K562 (cell line): ENCODE results near the gene PUS7L. TPM values are rescaled to one million over a fixed set of nuclear protein-coding genes. Genes with fewer than 3 reads are reported as not detected.

Experiments
- ATAC-seq: fragments of 200-7000 bp; cut with Tn5 transposase; 3 replicates; pipeline ENCODE4 v1.9.1; 2020; ENCODE audit warnings: moderate library complexity
- BruUV-seq: library from RNA; stranded (reverse); fragments of 400-500 nt; replicated peaks from 2 replicates; lab custom pipeline; 2021; lab: Mats Ljungman, UMichigan
- CTCF ChIA-PET: fragments of 300-600 bp; formaldehyde crosslinking; extraction: SDS; loops from one replicate; lab custom pipeline; 2021; ENCODE audit warnings: low intra/inter-chr PET ratio; lab: Yijun Ruan, JAX
- POLR2A ChIA-PET: fragments of 300-600, 350-650 bp; sonication (Branson Sonifier 250); formaldehyde crosslinking; extraction: SDS; loops from one replicate; lab custom pipeline; 2021; ENCODE audit warnings: antibody characterized with exemption, inconsistent platforms; lab: Yijun Ruan, JAX
- DNase-seq, 4 experiments: peaks; one replicate each; pipeline versions ENCODE4 v3.0.0 to v3.0.0-alpha.2; 2011 to 2018; ENCODE audit warnings: low spot score in 3 of 4, mixed read lengths in 3 of 4; ENCODE audit errors: extremely low read depth in 1 of 4
- FAIRE-seq: peaks from 2 replicates; lab custom pipeline; 2011; peaks lifted over from hg19 to GRCh38; lab: Jason Lieb, UNC
- H2AFZ ChIP-seq: 2 replicates; pipeline ENCODE4 v1.6.0; 2011; ENCODE audit warnings: low read depth, low read length, control low read depth, inconsistent platforms
- H3K27ac ChIP-seq: fragments of 200-600 bp; 3 replicates; pipeline ENCODE4 v1.8.0; 2011; ENCODE audit warnings: low read depth, mild to moderate bottlenecking, control low read depth, inconsistent platforms, low read length, moderate library complexity, mixed read lengths; ENCODE audit errors: extremely low read depth
- H3K27me3 ChIP-seq, 2 experiments: fragments of 300-600 bp in 1 of 2; 2 replicates in 1 of 2; 3 replicates in 1 of 2; pipeline versions ENCODE4 v1.6.0 to v1.8.0; 2011; ENCODE audit warnings: inconsistent platforms in 2 of 2, low read length in 2 of 2, mild to moderate bottlenecking in 1 of 2, mixed read lengths in 1 of 2, moderate library complexity in 1 of 2; ENCODE audit not compliant: control insufficient read depth in 2 of 2, insufficient read depth in 2 of 2
- H3K36me3 ChIP-seq: fragments of 300-600 bp; 3 replicates; pipeline ENCODE4 v1.8.0; 2011; ENCODE audit warnings: mild to moderate bottlenecking, low read length, inconsistent platforms; ENCODE audit not compliant: control insufficient read depth, insufficient read depth
- H3K4me1 ChIP-seq, 2 experiments: fragments of 200-600 bp in 1 of 2; replicated peaks in 1 of 2; 2 replicates in 1 of 2; 3 replicates in 1 of 2; pipeline versions ENCODE4 v1.5.1 to v1.8.0; 2011; ENCODE audit warnings: inconsistent platforms in 2 of 2, low read length in 2 of 2, mild to moderate bottlenecking in 1 of 2, mixed read lengths in 1 of 2, moderate library complexity in 1 of 2; ENCODE audit not compliant: control insufficient read depth in 2 of 2, insufficient read depth in 2 of 2
- H3K4me2 ChIP-seq: 2 replicates; pipeline ENCODE4 v1.6.1; 2011; ENCODE audit warnings: low read length, control low read depth, inconsistent platforms, mixed read lengths; ENCODE audit not compliant: insufficient read depth
- H3K4me3 ChIP-seq: fragments of 200-600 bp; sonication (generic), shearing (Covaris generic); 2 replicates; pipeline ENCODE4 v1.5.1; 2016; ENCODE audit warnings: control low read depth, inconsistent platforms
- H3K79me2 ChIP-seq: fragments of 200-600 bp; 3 replicates; pipeline ENCODE4 v1.8.0; 2011; ENCODE audit warnings: low read length, inconsistent platforms; ENCODE audit not compliant: control insufficient read depth, insufficient read depth
- H3K9ac ChIP-seq, 2 experiments: 2 replicates each; pipeline versions ENCODE4 v1.6.0 to v1.6.1; 2011; ENCODE audit warnings: low read depth in 2 of 2, low read length in 2 of 2, control low read depth in 1 of 2, inconsistent platforms in 1 of 2, mild to moderate bottlenecking in 1 of 2, mixed read lengths in 1 of 2; ENCODE audit not compliant: insufficient read depth in 1 of 2
- H3K9me1 ChIP-seq: one replicate; pipeline ENCODE4 v1.6.0; 2011; ENCODE audit warnings: inconsistent platforms, mild to moderate bottlenecking, low read length, moderate library complexity; ENCODE audit not compliant: control insufficient read depth, insufficient read depth
- H3K9me3 ChIP-seq: replicated peaks from 2 replicates; pipeline ENCODE4 v1.5.1; 2011; ENCODE audit warnings: low read depth, low read length, inconsistent platforms; ENCODE audit not compliant: control insufficient read depth, insufficient read depth
- H4K20me1 ChIP-seq: replicated peaks from 2 replicates; pipeline ENCODE4 v1.6.1; 2011; ENCODE audit warnings: low read length, inconsistent platforms, mixed read lengths; ENCODE audit not compliant: control insufficient read depth, insufficient read depth
- L3MBTL2 ChIP-seq: fragments of 450-650 bp; IDR thresholded peaks from 2 replicates; pipeline ENCODE4 v1.6.1; 2016; ENCODE audit warnings: mild to moderate bottlenecking, moderate library complexity
- LEF1 ChIP-seq: fragments of 450-650 bp; IDR thresholded peaks from 2 replicates; pipeline ENCODE4 v1.6.1; 2016; ENCODE audit warnings: mild to moderate bottlenecking
- MXI1 ChIP-seq: IDR thresholded peaks from 2 replicates; pipeline ENCODE4 v1.6.1; 2011; ENCODE audit warnings: low read depth, mild to moderate bottlenecking, improper control_type of control experiment, low read length
- MYC ChIP-seq, 2 experiments: fragments of 250-450 bp in 1 of 2; sonication (Bioruptor Pico) in 1 of 2; IDR thresholded peaks; 2 replicates each; pipeline versions ENCODE4 v1.5.1 to v1.6.1; 2012 to 2021; ENCODE audit warnings: low read depth in 2 of 2, borderline replicate concordance in 1 of 2, improper control_type of control experiment in 1 of 2, low read length in 1 of 2, mild to moderate bottlenecking in 1 of 2, moderate library complexity in 1 of 2
- POLR2A ChIP-seq: fragments of 450-650 bp; conservative IDR thresholded peaks from 2 replicates; pipeline ENCODE4 v1.6.1; 2016
- TOE1 ChIP-seq, 2 experiments: fragments of 450-650 bp in 1 of 2; sonication (generic) in 1 of 2; formaldehyde crosslinking in 1 of 2; IDR thresholded peaks; 2 replicates each; pipeline versions ENCODE4 v1.7.1 to v1.8.0; 2016 to 2022; ENCODE audit warnings: borderline replicate concordance in 2 of 2, mild to moderate bottlenecking in 2 of 2, antibody characterized with exemption in 1 of 2, inconsistent platforms in 1 of 2, low read depth in 1 of 2, missing genetic modification reagents in 1 of 2, moderate library complexity in 1 of 2
- ZNF121 ChIP-seq: sonication (generic); formaldehyde crosslinking; conservative IDR thresholded peaks from 2 replicates; pipeline ENCODE4 v1.8.0; 2022; ENCODE audit warnings: missing genetic modification reagents
- WGBS: fragments of 100-300 bp; shearing (Covaris generic); methylation state at CpG from one replicate; pipeline ENCODE4 v1.1.6; 2016; ENCODE audit warnings: low coverage, mixed read lengths; ENCODE audit not compliant: insufficient coverage; ENCODE audit errors: missing lambda C conversion rate; 5-methylcytosine and 5-hydroxymethylcytosine counted together
- in situ Hi-C: fragments of 300-500 bp; cut with MboI; formaldehyde crosslinking; loops from 4 replicates; pipeline ENCODE4 v1.15.0; 2018; ENCODE audit warnings: inconsistent platforms, mixed read lengths
- intact Hi-C: fragments of 100-400 bp; cut with micrococcal nuclease; formaldehyde crosslinking; loops from 2 replicates; pipeline ENCODE4 v1.14.2; 2022
- polyA plus RNA-seq, 8 experiments: library from polyadenylated mRNA; depleted of rRNA in 4 of 8; stranded (reverse) in 5 of 8; unstranded in 3 of 8; fragments of >200 nt; fragmentation: Nextera tagmentation in 2 of 8; fragmentation: Illumina TruSeq in 1 of 8; extraction: Ambion mirVana in 2 of 8; extraction: Trizol in 1 of 8; gene quantifications; 2 replicates each; pipeline versions ENCODE4 v1.2.1 to v1.2.3, GENCODE V29; 2011 to 2014; ENCODE audit warnings: inconsistent platforms in 1 of 8, missing spikeins in 1 of 8
- total RNA-seq, 7 experiments: library from RNA; depleted of rRNA in 6 of 7; stranded (reverse); fragments of >200 nt in 6 of 7; fragmentation: Illumina TruSeq in 2 of 7; extraction: Trizol in 2 of 7; gene quantifications; 2 replicates each; pipeline versions ENCODE4 v1.2.1 to v1.2.3, GENCODE V29; 2011 to 2021; ENCODE audit warnings: low replicate concordance in 1 of 7
- TF ChIP-seq, protein P1 (sequence below), 2 experiments: IDR thresholded peaks; 2 replicates each; pipeline ENCODE4 v1.6.1; 2011; ENCODE audit warnings: borderline replicate concordance in 1 of 2, control low read depth in 1 of 2, low read depth in 1 of 2, low read length in 1 of 2, mild to moderate bottlenecking in 1 of 2, mixed read lengths in 1 of 2, moderate library complexity in 1 of 2; ENCODE audit not compliant: insufficient read depth in 1 of 2, insufficient read length in 1 of 2, poor library complexity in 1 of 2, severe bottlenecking in 1 of 2; ENCODE audit errors: extremely low read depth in 1 of 2
- TF ChIP-seq, protein P2 (sequence below): fragments of 450-650 bp; formaldehyde crosslinking; IDR thresholded peaks from 2 replicates; pipeline ENCODE4 v1.4.0; 2022; ENCODE audit warnings: missing genetic modification characterization
- TF ChIP-seq, protein P3 (sequence below), 2 experiments: fragments of 450-650 bp; conservative IDR thresholded peaks; 2 replicates each; pipeline ENCODE4 v1.6.1; 2017; ENCODE audit warnings: mild to moderate bottlenecking in 2 of 2, moderate library complexity in 2 of 2
- TF ChIP-seq, protein P4 (sequence below): fragments of 450-650 bp; IDR thresholded peaks from 2 replicates; pipeline ENCODE4 v1.6.1; 2017; ENCODE audit warnings: antibody characterized with exemption, mild to moderate bottlenecking

Gene PUS7L
- total and polyA plus RNA-seq, 9 of the 15 experiments (the other 6 are each of a cell fraction or from before 2014, with no cell fraction given) = 10.8 to 53.3 (median 25.2) TPM

DNA sequence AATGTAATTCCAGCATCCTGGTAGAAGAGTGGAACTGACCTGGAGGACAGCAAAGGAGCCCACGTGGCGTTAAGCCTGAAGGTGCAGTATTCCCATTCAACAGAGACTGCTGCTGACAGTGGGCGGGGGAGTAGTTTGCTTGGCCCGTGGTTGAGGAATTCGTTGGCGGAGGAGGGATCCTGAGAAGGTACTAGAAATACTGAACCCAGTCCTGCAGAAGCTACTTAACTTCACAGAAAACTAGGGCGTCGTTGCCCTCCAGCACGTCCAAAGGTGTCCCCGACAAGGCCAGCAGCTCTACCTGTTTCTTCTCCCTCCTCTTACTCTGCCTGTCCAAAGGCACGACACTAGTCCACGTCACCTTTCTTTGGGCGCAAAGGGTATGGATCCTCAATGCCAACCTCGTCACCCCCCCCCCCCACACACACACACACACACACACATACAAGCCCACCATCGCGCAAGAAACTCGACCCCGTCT, 303 bp downstream of the PUS7L start:
- Histone ChIP-seq H3K4me3 (peak overlapping the region; percentile 73), H3K4me1 (peaks cover 4 to 13% of the 10 kb centered on the region in 2 experiments; a peak in 3 of 5 replicates), H2AFZ (peak overlapping the region; percentile 93), H3K9ac (peak overlapping the region; percentile 85 to 92), H3K27me3 (no peaks in the 10 kb centered on the region), H3K27ac (peak overlapping the region; percentile 81), H4K20me1 (no peaks in the 10 kb centered on the region), H3K9me1 (no peaks in the 10 kb centered on the region), H3K79me2 (peaks cover 86% of the 10 kb centered on the region), H3K9me3 (no peaks in the 10 kb centered on the region), H3K4me2 (peak overlapping the region; percentile 98), H3K36me3 (peaks cover 25% of the 10 kb centered on the region)
- peak; percentile 57 for ATAC-seq
- FAIRE-seq = peak; percentile 61
- CTCF ChIA-PET = interaction anchor here (0.9 to 1.4 kb wide), 2 partner anchors 124 to 125 kb away, joined by 3 to 6 read pairs; no protein-coding TSS in a partner anchor
- POLR2A ChIA-PET = interaction anchor here (1.0 to 1.3 kb wide), 2 partner anchors 9 to 19 kb away, joined by 4 to 5 read pairs; no protein-coding TSS in a partner anchor
- in situ Hi-C loops = no loop called here
- intact Hi-C loops = loop anchor here (1.0 to 5.0 kb wide), 2 partner anchors 49 to 124 kb away; partner anchors contain the start of gene TWF1
- WGBS = 0% methylated on average over 13 of the region's 18 CpGs
- TSS peak; percentile 71 for BruUV-seq
- DNase-seq = peak; percentile 43 to 64 (median 52)
- TF ChIP-seq POLR2A (peak; percentile 82; the same call in 1 of the 2 replicates), MYC (IDR thresholded peaks at IDR 0.05; ENCODE audit: low read depth, low read length) (peak; percentile 62; the same call in 1 of the 2 replicates), MYC (CRISPR knock-in tag; IDR thresholded peaks at IDR 0.05; ENCODE audit: borderline replicate concordance, low read depth) (no peak), MXI1 (0 out of 2 replicates have a peak, but pooled peaks have one; percentile 27), TOE1 (IDR thresholded peaks at IDR 0.05; ENCODE audit: borderline replicate concordance) (peak; percentile 50; the same call in 1 of the 2 replicates), TOE1 (CRISPR knock-in tag; IDR thresholded peaks at IDR 0.05; ENCODE audit: borderline replicate concordance, low read depth) (no peak), L3MBTL2 (peak; percentile 53), ZNF121 (CRISPR knock-in tag) (no peak), LEF1 (no peak)
- TF ChIP-seq, protein P1, sequence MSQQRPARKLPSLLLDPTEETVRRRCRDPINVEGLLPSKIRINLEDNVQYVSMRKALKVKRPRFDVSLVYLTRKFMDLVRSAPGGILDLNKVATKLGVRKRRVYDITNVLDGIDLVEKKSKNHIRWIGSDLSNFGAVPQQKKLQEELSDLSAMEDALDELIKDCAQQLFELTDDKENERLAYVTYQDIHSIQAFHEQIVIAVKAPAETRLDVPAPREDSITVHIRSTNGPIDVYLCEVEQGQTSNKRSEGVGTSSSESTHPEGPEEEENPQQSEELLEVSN (IDR thresholded peaks at IDR 0.05; ENCODE audit: borderline replicate concordance in 1 of 2, extremely low read depth in 1 of 2, insufficient read depth in 1 of 2, insufficient read length in 1 of 2, low read depth in 1 of 2, low read length in 1 of 2, poor library complexity in 1 of 2, severe bottlenecking in 1 of 2) = peak; percentile 60 to 61
- TF ChIP-seq, protein P2, sequence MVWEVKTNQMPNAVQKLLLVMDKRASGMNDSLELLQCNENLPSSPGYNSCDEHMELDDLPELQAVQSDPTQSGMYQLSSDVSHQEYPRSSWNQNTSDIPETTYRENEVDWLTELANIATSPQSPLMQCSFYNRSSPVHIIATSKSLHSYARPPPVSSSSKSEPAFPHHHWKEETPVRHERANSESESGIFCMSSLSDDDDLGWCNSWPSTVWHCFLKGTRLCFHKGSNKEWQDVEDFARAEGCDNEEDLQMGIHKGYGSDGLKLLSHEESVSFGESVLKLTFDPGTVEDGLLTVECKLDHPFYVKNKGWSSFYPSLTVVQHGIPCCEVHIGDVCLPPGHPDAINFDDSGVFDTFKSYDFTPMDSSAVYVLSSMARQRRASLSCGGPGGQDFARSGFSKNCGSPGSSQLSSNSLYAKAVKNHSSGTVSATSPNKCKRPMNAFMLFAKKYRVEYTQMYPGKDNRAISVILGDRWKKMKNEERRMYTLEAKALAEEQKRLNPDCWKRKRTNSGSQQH (CRISPR knock-in tag) = peak; percentile 74; the same call in 1 of the 2 replicates
- TF ChIP-seq, protein P3, sequence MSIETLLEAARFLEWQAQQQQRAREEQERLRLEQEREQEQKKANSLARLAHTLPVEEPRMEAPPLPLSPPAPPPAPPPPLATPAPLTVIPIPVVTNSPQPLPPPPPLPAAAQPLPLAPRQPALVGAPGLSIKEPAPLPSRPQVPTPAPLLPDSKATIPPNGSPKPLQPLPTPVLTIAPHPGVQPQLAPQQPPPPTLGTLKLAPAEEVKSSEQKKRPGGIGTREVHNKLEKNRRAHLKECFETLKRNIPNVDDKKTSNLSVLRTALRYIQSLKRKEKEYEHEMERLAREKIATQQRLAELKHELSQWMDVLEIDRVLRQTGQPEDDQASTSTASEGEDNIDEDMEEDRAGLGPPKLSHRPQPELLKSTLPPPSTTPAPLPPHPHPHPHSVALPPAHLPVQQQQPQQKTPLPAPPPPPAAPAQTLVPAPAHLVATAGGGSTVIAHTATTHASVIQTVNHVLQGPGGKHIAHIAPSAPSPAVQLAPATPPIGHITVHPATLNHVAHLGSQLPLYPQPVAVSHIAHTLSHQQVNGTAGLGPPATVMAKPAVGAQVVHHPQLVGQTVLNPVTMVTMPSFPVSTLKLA (conservative IDR thresholded peaks at IDR 0.05) = peak; percentile 81 to 83
- TF ChIP-seq, protein P4, sequence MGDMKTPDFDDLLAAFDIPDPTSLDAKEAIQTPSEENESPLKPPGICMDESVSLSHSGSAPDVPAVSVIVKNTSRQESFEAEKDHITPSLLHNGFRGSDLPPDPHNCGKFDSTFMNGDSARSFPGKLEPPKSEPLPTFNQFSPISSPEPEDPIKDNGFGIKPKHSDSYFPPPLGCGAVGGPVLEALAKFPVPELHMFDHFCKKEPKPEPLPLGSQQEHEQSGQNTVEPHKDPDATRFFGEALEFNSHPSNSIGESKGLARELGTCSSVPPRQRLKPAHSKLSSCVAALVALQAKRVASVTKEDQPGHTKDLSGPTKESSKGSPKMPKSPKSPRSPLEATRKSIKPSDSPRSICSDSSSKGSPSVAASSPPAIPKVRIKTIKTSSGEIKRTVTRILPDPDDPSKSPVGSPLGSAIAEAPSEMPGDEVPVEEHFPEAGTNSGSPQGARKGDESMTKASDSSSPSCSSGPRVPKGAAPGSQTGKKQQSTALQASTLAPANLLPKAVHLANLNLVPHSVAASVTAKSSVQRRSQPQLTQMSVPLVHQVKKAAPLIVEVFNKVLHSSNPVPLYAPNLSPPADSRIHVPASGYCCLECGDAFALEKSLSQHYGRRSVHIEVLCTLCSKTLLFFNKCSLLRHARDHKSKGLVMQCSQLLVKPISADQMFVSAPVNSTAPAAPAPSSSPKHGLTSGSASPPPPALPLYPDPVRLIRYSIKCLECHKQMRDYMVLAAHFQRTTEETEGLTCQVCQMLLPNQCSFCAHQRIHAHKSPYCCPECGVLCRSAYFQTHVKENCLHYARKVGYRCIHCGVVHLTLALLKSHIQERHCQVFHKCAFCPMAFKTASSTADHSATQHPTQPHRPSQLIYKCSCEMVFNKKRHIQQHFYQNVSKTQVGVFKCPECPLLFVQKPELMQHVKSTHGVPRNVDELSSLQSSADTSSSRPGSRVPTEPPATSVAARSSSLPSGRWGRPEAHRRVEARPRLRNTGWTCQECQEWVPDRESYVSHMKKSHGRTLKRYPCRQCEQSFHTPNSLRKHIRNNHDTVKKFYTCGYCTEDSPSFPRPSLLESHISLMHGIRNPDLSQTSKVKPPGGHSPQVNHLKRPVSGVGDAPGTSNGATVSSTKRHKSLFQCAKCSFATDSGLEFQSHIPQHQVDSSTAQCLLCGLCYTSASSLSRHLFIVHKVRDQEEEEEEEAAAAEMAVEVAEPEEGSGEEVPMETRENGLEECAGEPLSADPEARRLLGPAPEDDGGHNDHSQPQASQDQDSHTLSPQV = 0 out of 2 replicates have a peak, but pooled peaks have one; percentile 30
